Colon (tissue), 2 donors: Measurements from ENCODE around the gene SYNDIG1.
"Not testable (repeated sequence)": the region's sequence is repeated elsewhere in the genome, so short reads cannot be mapped to it uniquely, and the experiment has no call there.

Experiments used
- FAIRE-seq: peaks from 2 replicates; lab custom pipeline; 2012; peaks lifted over from hg19 to GRCh38; lab: Jason Lieb, UNC
- donor health status: control.
- donor health status: control.

The SYNDIG1 gene

DNA sequence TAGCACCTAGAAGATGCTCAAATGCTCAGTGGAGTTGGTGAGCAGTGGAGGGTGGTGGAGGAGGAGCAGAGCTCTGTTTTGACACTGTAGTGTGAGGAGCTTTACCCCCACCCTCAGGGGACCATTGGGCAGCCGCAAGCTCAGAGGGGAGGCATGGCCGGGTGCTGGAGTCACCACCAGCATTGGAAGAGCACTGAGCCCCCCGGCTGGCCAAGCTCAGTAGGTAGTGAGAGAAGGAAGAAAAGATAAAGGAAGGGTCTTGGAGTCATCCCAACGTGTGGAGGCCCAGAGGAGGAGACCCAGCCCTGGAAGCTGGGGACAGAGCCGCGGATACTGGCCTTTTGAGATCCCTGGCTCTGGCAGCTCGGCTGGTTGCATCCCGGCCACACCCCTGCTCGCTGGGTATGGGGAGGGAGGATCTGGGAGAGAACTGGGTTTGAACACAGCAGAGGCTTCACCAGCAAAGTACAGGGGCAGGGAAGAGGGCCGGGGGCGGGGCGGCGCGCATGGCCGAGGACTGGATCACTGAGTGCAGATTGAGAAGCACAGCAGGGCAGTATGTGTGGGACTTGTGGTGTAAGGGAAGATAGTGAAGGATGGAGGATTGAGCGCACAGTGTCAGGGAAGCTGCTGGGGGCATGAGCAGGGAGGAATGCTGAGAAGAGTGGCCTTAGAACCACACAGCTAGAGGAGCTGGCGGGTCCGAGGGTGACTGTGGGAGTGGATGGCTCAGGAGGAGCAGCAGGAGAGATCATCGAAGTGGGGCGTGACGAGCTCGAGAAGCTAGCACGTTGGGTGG, 24.4 kb downstream of the SYNDIG1 start:
- no peak for FAIRE-seq

DNA sequence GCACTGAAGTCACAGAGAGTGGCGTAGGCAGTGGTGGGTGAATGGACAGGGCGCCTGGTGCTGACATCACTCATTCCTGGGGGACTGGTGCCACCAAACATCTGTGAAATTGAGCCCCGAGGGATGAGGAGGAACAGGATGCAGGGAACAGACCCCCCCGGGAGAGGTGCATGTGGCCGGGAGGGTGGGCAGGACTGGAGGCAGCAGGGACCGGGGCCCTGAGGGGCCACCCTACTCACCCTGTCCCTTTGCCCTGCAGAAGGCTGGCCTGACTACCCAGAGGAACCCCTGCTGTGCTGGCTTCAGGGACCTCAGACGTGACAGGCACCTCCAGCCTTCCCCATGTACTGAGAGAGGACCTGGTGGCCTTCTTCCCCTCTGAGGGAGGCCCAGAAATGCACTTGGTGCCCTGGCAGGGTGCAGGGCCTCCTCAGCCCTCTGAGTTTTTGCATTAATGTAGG, 25.1 kb downstream of the SYNDIG1 start:
- FAIRE-seq, result no peak

DNA sequence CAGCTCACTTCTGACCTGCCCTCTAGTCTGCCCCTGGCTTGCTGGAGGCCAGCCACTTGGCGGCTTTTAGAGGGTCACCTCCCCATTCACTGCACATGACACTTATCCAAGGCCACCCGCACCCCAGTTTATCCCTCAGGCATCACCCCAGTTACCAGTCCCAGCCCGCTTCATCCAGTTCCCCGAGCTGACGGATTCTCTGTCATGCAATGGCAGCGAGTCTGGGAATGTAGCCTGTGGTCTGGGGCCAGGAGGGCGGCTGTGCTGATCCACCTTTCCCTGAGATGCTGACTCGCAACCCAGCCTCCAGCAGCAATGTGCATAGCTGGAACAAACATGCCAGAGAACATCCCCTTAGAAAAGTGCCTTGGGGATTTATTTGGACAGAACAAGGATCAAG, 25.8 kb downstream of the SYNDIG1 start:
- FAIRE-seq, result no peak

DNA sequence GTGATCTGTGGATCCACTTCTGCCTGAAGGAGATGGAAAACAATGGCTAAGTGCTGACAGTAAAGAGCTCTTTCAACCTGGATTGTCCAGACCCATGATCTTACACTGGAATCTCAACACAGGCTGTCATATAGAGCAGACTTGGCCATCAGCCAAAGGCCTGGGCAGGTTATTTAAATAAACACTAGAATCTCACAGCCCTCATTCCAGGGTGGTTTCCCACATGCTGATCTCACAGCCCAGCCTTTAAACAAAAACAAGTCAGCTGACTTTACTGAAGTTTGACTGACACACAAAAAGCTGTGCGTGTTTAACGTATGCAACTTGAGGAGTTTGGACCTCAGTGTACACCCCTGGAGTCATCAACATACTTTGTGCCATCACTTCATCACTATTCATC, 28.4 kb downstream of the SYNDIG1 start:
- FAIRE-seq, result no peak

DNA sequence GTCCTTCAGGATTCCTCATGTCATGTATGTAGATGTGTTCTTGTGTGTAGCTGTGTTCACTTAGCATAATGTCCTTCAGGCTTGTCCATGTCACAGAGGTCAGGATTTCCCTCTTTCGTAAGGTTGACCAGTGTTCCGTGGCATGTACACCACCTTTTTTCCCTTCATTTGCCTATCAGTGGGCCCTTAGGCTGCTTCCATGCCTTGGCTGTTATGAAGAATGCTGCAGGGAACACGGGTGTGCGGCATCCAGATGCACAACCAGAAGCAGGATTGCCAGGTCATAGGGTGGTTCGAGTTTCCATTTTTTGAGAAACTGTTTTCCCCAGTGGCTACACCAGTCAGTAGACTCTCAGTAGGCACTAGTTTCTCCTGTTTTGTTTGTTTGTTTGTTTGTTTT, 29.2 kb downstream of the SYNDIG1 start:
- no peak for FAIRE-seq

DNA sequence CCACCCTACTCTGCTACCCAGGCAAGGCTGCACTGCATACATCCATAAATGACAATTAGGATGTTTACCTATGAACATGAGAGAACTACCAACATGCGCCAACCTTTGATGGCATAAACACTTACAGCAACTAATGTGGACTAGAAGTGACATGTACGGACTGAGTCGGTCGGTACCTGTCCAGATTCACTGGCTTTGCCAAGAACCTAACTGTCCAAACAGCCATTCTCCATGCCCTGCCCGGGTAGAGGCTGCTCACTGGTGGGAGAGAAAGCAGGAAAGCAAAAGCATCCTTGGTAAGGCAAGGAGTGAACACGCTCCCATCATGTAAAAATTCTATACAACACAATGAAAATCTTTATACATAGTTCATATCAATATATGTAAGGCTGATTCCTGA, 30.0 kb downstream of the SYNDIG1 start:
- FAIRE-seq, result no peak

DNA sequence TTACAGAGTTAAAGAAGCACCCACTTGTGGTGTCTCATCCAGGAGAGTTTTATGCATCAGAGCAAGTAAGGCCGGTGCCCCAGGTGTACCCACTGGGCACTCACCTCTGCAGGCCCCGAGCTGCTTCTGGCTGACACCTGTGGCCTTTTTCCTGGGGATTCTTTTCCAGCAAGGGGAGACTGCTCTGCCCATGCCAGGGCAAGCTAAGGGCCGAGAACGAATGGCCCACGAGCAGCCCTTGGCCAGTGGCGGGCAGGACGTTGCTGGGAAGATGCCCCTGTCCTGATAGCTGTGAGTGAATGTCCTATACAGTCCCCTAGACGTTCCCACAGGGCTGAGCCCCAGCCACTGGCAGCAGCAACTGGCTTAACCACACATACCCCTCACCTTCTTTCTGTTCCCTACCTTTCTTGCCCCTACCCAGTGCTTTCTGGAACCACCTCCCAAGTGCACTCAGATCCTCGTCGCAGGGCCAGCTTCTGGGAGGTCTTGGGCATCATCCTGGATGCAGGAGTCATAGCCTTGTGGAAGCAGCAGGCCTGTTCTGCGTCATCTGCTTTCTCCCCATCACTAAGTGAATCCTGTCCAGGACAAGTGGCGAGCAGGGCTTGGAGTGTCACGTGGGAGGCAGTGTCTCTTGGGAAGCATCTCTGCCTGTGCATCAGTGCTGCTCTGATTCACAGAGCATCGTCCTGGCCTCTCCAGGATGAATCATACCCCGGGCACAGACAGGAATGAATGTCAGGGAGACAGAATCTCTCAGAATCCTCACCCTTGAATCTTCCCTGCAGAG, 32.5 kb downstream of the SYNDIG1 start:
- FAIRE-seq, result no peak

DNA sequence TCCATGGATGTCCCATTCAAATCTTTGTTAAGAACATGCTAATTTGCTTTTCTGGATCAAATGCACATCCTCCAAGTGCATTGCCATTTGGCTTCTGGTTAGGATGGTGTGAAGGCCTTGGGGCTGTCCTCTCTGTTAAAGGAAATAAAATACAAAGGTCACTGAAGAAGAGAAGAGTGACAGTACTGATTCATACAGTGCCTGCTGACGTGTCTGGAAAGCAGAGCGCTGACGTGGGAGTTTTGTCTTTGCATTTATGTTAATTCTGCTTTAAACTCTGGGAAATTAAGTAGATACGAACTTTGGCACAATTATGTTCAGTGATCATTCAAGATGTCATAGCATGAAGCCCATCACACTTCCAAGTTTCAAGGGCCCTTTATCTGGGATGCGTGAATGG, 33.2 kb downstream of the SYNDIG1 start:
- no peak for FAIRE-seq

DNA sequence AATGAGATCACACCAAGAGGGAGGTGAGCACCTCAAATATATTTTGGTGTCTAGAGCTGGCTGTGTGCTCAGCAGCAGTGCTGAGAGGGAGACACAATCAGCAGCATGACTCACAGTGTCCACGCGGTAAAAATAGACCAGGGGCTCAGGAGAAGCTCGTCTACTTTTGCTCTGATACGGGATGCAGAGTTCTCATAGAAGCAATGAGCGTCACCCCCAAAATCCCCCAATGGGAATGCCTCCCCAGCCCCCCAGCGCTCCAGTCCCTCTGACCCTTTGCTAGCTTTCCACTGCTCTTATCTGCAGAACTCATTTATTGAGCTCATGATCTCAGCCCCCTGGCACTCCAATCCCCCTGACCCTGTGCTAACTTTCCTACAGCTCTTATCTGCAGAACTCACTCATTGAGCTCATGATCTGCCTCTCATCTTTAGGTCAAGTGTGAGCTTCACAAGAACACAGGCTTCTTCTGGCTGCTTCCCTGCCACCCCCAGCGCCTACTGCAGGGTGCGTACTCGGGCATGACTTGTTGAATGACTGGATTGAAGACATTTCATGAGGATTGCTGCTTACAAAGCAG, 34.0 kb downstream of the SYNDIG1 start:
- FAIRE-seq, result no peak

DNA sequence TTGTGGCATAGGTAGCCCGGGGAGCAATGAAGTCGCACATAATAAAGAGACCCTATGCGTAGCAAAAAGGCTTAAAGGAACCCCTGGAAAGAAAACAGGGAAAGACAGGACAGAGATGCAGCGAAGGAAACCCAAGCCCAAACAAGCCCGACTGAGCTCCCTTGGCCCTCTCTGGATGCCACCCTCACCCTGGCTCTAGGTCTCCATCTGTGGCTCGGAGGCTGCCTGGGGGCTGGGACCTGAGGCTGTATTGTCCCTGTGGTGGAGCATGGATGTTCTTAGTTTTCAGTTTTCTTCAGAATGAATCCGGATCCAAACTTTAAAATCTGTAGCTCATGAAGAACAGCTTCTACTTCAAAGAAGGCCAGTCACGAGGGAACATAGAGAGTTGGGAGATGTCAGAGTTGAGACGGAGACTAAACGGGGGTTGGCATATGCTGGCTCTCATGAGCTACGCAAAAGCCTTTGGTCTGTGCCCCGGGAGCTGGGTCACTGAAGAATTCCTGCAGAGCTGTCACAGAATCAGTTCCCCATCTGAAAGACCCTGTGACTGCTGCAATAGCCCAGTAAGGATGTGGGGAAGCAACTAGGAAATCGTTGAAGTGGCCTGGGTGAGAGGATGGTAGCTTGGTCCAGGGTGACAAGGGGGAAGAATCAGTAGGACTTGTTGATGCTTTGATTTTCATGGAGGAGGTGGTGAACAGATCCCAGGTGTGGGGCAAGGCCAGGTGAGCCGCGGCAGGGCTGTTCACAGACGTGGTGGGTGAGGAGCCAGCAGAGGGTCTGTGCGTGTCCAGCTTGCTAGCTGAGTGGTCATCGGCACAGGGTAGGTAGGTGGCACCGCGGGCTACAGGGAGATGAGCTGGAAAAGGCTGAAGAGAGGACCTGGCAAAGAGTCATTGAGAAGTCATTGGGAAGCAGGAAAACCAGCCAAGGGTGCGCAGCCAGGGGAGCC, 35.2 kb downstream of the SYNDIG1 start:
- no peak for FAIRE-seq

DNA sequence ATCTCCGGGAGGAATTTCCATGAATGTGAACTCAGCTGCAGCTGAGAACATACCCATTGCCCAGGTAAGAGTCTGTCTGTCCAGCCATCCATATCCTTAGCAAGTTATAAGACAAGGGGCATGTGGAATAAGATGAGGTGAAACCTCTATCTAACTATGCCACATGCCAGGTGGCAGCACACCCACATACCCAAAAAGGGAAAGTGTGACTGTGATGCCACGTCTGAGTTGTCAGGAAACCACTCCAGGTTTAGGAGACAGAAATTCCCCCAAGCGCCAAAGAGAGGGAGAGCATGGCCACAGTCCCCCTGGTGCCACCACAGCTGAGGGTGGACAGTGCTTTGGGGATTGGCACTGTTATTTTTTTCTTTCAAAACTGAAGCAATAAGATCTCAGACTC, 36.7 kb downstream of the SYNDIG1 start:
- FAIRE-seq, result no peak

DNA sequence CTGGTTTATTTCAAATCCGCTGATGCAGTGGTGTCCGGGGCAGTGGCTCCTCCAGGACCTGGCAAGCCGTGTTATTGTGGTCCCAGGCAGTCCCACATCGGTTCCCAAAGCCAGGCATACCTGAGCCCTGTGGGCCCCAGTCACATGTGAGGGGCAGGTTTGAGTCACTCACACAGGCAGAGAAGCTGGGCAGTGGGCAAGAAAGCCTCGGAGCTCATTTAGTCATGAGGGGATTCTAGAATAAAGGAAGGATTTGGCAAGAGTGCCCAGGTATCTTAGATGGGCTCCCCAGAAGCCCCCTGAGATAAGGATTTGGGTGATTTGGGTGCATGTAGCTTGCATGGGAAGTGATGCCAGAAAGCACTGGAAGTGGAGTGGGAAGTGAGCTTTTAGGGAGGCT, 37.3 kb downstream of the SYNDIG1 start:
- no peak for FAIRE-seq

DNA sequence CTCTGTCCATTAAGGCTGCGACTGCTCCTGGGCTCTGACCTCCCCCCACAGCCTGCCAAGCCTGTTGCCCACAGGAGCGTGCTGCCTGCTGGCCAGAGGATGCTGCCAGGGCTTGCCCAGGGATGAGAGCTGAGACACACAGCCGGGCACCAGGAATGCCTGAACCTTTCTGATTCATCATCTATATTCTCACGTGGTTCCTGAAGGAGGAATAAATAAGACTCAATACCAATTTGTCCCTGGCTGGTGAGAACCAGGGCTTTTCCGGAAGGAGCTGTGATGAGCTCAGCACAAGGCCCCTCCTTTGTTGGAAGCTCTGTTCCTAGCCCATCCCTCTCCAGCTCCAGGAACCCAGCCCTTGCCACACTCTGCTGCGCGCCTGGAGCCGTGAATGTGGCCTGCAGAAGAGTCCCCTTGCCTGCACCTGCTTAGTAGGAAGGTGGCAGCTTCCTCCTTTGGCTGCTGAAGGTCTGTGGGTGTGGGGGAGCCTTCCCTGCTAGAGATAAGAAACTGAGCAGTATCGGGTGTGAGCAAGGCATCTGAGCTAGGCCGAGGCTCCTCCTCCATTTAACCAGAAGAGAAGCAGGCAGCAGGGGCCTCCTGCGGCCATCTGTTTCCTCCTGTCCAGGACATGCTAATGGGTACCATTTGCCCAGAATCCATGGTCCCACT, 37.9 kb downstream of the SYNDIG1 start:
- no peak for FAIRE-seq

DNA sequence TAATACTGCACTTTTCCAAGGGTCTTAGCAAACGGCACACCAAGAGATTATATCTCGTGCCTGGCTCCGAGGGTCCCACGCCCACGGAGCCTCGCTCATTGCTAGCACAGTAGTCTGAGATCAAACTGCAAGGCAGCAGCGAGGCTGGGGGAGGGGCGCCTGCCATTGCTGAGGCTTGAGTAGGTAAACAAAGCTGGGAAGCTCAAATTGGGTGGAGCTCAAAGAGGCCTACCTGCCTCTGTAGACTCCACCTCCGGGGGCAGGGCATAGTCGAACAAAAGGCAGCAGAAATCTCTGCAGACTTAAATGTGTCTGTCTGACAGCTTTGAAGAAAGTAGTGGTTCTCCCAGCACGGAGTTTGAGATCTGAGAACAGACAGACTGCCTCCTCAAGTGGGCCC, 43.0 kb downstream of the SYNDIG1 start:
- not testable (repeated sequence) for FAIRE-seq

DNA sequence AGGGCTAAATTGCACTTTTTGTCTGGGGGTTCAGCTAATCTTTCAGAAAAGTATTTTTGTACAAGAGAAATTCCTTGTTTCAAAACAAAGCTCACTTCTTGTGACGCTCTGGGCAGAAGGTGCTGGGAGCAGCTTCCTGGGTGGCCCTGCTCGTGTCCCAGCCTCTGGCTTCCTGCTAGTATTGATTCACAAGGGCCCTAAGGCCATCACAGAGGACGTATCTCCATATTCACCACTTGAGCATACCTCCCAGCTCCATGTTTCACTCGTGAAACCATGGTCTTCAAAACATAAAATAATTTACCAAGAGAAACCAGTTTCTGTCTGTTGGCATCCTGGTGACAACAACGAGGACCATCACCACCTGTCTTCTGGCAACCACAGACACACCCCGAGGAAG, 49.1 kb downstream of the SYNDIG1 start:
- no peak for FAIRE-seq

DNA sequence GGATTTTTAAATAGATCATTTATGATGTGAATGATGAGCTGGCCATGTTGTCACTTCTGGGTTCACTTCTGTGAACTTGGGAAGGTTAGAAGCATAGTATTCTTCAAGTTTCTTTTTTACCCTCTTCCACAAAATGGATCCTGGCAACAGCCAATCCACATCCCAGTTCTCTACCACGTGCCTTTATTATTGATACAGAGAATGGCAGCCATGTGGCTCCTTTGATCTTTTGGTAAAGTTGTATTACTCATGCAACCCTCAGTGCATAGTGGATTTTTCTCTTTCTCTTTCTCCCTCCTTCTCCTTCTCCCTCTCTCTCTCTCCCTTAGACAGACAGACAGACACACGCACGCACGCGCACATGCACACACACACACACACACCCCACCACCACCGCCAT, 50.0 kb downstream of the SYNDIG1 start:
- FAIRE-seq, result no peak

DNA sequence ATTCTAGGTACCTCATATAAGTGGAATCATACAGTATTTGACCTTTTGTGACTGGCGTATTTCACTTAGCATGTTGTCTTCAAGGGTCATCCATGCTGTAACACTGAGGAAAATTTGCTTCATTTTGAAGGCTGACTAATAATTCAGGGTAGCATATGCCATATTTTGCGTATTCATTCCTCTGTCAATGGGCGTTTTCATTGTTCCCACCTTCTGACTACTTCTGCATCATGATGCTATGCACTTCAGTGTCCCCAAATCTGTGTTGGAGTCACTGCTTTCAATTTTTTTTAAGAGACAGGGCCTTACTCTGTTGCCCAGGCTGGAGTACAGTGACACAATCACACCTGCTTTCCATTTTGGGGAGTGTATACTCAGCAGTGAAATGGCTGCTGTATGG, 51.6 kb downstream of the SYNDIG1 start:
- FAIRE-seq, result no peak

DNA sequence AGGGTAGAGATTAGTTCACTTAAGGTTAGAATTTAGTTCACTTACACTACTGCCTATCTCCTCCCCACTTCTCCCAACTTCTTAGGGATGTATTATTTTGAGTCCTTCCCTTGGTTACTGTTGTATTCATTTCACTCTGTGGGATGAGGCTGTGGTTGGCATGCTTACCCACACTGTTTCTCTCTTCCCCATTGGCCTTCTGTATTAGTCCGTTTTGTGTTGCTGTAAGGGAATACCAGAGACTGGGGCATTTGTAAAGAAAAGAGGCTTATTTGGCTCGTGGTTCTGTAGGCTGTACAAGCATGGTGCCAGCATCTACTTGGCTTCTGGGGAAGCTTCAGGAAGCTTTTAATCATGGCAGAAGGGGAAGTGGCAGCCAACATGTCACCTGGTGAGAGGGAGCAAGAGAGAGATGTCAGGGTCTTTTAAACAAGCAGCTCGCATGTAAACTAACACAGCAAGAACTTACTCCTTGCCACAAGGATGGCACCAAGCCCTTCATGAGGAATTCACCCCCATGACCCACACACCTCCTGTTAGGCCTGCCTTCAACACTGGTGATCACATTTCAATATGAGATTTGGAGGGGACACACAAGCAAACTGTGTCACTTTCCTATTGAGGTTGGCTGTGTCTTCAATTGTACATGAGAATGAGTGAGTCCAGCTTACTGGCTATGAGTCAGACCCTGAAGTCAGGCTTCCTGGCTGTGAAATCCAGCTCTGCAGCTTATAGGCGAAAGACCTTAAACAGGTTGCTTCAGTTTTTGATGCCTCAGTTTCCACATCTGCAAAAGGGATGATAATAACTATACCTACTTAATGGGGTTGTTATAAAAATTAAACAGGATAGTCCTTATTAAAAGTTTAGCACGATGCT, 53.3 kb downstream of the SYNDIG1 start:
- no peak for FAIRE-seq

DNA sequence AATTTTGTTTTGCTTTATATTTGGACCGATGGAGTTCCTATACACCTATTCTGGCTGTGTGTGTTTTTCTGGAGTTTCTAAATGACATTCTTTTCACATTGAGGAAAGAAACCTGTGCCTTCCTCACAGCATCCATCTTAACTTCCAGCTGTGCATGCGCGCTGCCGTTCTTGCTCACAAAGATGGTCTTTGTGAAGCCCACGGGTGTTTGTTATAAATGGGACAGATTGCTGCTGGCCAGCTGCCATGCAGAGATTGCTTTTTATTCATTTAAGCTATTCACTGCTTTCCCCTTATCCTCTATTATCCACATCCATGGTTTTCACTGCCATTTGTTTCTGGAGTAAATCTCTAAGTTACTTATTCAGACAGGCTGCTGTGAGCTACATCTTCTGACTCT, 54.2 kb downstream of the SYNDIG1 start:
- no peak for FAIRE-seq

DNA sequence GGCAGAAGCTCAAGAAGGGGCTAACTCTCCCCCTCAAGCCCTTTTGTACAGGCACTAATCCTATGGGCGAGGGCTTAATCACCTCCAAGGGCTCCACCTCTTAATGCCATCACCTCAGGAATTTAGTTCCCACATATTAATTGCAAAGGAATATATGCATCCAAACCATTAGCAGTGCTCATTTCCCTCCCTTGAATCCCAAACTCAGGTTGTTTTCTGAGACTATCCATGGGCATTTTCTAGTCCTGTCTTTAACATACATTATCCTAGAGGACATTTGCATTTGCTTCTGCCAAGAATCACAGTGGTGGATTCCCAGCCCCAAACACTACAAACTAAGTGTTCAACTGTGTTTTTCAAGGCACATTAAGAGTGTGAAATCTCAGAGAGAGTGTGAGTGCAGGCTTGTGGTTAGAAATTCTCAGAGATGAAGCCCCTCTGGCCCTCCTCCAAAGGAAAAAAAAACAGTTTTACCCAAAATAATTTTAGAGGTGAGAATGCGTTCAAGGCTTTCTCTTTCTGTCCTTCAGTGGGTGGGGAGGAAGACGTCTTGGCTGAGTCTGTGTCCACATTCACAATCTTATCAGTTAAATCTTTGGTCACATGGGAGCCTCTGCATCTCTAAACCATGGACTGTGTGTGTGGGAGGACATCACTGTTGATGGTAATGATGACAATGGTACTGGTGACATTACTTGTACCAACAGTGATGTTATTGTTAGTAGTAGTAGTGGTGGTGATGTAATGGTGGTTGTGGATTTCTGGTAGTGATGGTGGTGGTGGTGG, 59.3 kb downstream of the SYNDIG1 start:
- no peak for FAIRE-seq
